ENCODE data around the gene WDR33.

DNA sequence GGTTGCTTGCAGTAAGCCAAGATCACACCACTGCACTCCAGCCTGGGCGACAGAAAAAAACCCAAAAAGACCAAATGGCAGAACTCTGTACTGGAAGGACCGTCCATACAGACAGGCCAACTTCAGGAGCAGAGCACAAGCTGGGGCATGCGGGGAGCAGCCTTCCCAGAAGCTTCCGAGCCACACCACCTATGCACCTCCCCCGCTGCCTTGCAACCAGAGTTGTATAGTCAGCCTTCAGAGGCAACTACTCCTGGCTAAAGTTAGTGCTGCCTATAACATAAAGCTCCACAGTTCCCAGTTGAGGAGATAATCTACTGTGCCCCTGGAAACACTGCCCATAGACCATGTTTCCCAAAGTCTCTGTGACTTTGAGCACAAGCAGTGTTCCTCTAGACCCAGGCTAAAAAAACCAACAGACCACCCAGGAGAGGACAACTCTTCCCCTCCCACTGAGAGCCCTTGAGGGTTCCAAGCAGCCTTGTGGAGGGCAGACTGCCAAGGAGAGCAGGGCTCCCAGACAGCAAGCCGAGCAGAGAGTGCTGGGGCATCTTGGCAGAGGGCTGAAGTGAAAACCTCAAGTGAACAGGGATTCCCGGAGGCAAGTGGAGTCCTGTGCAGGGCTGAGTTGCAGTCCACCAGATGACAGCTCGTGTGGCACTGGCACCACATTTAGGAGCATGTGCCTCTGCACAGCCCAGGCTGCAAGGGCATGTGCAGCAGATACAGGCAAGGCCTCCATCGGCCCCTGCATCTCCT, 102.9 kb downstream of the WDR33 start:
- no peak for TF ChIP-seq POLR2A (IDR thresholded peaks at IDR 0.05)
- no peak for TF ChIP-seq CTCF (IDR thresholded peaks at IDR 0.05)
